GM21723 (cell line): ENCODE measurements around the gene APBB2.

Experiments used
- ATAC-seq: cut with Tn5 transposase; IDR thresholded peaks from one replicate; pipeline ENCODE4 v1.9.1; 2021; ENCODE audit warnings: mild to moderate bottlenecking, moderate library complexity; ENCODE audit not compliant: unreplicated experiment

Gene APBB2

DNA sequence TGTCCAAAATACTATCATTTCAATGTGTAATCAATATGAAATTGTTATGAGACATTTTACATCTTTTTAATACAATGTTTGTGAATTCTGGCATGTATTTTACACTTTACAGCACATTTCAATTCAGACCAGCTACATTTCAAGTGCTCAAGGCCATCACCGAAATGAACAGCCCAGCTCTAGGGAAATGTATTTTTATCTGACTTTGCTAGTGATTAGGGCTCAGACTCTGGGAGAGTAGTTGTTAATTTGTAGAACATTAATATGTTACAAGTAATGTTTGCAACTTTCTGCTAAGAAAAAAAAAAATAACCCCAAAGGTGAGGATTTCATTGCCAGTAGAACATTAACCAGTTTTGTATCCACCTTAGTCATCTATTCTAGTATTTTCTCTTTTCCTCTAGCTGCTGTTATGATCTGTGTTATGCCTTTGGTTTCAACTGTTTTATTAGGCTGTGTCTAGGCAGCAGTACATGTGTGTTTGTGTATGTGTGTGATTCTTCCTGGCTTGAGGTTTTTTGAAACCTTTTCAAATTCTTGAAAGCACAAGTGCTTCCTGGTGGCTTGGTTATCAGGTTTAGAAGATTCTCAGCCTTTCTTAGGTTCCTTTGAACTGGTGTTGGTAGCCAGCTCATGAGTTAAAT is 338.7 kb downstream of the APBB2 start:
- no peak for ATAC-seq

DNA sequence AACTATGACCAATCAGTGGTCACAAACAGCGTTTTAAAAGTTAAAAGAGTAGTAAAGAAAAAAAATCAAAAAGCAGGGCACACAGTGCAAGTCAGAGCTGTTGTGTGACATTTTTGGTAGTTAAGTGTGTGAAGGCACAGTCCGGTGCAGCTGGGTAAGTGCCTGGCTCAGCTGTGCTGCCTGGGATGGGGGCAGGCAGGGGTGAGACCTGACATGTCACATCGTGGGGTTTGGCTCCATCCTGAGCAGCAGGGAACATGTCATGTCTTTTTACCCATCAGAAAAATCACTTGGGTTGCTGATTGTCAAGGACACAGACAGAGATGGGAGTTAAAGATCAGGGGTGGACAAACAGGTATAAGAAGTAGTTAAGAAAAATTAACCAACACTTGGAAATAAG is 339.4 kb downstream of the APBB2 start:
- ATAC-seq: no peak

GRCh38 chr4:40874331-40874730 is 340.0 kb downstream of the APBB2 start:
- ATAC-seq: no peak

DNA sequence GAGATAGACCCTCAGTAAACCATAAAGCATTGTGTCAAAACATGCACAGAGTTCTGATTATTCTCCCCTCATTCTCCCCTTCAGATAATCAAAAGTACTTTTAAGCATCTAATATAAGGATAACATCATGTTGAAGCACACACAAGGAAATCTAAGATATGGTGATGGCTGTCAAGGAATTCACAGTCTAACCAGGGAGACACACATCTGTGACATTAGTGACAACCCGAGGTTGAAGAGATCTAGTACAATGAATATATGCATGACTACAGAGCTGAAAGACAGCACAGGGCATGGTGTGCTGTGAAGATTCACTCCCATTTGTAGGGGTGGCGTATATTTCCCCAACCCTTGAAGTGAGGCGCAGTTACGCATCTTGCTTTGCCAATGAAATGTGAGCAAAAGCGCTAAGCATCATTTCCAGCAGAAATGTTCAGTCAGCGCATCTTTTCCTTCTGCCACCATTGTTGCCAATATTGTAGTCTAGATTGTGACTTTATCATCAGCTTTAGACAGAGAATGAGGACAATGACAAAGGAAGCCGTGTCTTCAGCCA is 342.6 kb downstream of the APBB2 start:
- no peak for ATAC-seq

GRCh38 chr4:40870150-40870549 is 344.2 kb downstream of the APBB2 start:
- no peak for ATAC-seq

GRCh38 chr4:40865696-40866095 is 348.6 kb downstream of the APBB2 start:
- ATAC-seq: no peak

- ATAC-seq: no peak
These were observed 349.8 kb downstream of the APBB2 start for GRCh38 chr4:40864531-40864930.

DNA sequence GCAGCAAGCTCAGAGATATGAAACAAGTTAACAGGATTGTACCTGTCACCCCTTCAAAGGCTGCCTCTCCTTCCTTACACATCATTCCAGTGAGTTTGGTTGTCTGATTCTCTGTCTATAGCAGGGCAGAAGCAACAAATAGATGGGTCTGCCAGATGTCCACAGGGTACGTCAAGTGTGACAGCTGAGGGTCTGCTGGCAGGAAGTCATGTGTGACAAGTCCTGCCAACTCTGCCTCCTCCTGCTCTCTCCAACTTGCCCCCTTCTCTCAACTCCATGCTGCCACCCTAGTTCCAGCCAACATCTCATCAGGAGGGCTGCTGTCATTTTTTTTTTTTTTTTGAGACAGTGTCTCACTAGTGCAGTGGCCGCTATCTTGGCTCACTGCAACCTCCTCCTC is 355.4 kb downstream of the APBB2 start:
- ATAC-seq: no peak

- ATAC-seq: no peak
These were observed 356.4 kb downstream of the APBB2 start for GRCh38 chr4:40857956-40858355.

GRCh38 chr4:40856840-40857362 is 357.4 kb downstream of the APBB2 start:
- ATAC-seq: peak; percentile 93

DNA sequence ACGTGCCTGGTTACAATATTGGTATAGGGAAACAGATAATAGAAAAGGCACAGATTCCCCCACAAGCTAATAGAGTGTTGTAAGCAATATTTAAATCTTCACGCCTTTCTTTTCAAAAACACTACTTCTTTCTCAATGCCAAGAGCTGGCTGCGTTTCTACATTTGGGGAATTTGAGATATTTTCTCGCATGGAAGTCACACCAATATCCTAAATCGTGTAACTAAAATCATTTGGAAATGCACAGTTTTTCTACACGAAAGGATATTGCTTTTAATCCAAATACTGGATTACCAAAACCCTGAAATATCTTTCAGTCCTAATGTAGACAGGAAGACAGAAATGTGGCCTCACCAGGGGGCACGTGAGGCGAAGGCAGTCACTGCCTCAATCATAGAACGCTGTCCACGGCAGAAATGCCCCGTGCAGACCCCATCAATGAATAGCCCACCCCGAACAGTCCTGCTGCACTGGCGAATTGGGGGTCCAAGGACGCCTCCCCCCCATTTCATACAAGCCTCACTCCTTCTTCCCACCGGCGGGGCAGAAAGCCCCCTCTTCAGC is 358.0 kb downstream of the APBB2 start:
- no peak for ATAC-seq

GRCh38 chr4:40850496-40850895 is 363.8 kb downstream of the APBB2 start:
- ATAC-seq: no peak

DNA sequence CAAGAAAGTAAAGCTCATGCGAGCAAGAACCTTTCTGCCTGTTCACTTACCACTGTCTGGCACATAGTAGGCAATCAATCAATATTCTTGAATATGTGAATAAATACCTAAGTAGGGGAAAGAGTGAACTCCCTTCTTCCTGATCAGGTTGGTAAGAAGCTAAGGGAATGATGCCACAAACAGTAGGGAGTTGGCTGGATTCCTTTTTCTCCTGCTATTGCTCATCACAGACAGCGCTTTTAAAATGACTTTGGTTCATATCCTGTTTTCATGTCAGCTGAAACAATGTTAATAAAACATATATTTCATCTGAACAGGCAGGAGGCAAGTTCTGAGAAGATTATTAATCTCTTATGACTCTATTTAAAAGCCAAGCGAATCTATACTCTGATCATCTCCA is 365.4 kb downstream of the APBB2 start:
- no peak for ATAC-seq

DNA sequence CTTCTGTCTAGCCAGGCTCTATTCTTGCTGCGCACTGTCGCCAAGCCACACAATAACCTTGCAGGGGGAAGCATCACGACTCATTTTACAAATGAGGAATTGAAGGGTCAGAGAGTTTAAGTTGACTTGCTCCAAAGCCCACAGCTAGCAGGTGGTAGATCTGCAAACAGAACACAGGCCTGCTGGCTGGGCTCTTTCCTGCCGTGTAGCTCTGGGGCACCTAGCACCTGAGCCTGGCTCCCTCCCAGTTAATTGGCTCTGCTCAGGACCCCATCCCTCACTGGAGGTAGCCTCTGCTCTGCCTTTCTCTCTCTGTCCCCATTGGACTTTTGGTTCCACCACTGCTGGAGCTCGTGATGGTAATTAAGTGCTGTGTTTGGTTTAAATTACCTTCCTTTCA is 366.1 kb downstream of the APBB2 start:
- no peak for ATAC-seq

DNA sequence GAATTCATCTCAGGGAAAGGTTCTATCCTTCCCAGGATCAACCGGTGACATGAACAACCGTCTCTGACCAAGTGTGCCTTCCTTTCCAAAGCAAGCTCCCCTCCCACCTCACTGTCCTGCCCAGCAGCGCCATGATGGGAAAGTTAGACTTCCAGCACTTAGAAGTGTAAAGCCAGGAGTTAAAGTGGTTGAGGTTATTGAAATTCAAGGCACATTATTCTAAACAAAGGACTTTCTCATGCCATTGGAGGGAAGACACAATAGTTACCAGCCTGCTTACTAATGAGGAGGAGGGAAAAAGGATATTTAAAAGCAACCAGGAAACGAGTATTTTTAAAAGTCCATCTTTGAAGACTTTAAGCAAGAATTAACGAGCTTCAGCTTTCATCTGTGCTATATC is 367.8 kb downstream of the APBB2 start:
- ATAC-seq: no peak

DNA sequence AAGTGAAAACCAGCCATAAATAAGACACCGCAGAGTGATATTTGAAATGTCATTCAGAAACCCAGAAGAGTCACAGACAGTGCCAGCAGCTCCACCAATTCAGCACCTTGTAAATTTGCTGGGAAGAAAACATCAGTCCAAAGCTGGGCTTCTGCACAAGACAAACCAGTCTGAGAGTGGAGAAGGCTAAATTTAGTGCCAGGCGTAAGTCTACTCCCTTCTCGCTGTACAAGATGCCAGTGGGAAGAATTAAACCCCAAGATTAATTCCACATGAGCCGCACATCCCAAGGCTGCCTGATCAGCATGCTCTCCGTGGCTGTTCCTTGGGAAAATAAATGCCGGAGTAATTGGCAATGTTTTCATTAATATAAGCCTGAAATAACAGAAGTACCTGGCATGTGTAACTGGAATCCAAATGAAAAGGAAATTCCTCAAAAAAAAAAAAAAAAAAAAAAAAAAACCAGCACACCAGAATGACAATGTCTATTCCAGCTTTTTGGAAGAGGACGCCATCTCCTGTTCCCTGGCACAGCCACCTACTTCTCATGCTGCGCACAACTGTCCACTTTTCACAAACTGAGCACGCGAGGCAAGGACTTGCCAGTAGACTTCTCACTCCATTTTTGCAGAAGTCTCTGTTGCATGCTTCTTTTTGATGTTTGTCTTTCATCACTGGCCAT is 369.0 kb downstream of the APBB2 start:
- ATAC-seq: no peak

DNA sequence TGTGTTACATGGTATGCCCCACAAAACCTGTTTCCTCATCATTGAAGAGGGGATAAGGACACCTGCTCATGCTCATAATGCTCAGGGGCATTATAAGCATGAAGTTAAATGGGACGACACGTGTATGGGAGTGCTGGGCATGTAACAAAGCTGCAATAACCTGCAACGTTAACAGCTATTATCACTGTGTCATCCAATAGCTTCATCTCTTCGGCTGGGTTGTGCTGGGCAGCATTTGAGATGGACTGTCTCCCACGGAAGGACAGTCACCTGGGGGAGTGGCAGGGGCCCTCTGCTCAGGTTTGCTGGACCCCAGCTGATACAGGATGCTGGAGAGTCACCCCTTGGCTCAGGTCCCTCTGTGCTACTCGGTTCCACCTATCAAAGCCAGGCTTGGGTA is 370.1 kb downstream of the APBB2 start:
- no peak for ATAC-seq

- ATAC-seq: no peak
These were observed 370.6 kb downstream of the APBB2 start for GRCh38 chr4:40843696-40844095.

DNA sequence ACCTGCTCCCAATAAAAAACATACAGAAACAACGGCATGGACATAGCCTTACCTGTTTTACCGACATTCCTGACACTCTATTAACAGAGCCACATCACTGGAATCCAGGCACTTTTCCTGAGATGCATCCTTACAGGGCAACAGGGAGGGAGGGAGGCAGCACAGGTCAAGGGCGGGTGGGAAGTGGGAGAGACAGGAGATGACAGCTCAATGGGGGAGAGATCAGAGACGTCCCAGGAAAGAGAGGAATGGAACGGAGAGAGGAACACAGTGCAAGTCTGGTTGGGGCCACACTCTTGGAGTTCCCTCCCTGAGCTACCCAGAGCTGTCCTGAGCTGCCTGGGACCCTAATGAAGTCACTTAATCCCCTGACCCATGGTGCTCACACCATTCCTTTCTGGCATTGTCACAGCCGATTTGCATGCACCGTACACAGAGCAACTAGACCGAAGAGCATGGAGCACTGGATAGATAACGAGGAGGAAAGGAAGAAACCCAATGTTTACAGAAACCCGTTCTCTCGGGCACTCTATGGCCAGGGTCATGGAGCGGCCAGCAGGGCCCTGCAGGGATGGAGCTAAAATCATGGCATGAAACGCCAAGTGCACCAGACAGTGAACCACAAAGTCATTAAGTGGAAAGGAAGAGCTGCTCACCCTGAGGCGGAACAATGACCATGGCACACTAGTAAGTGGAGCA is 371.5 kb downstream of the APBB2 start:
- ATAC-seq: no peak

DNA sequence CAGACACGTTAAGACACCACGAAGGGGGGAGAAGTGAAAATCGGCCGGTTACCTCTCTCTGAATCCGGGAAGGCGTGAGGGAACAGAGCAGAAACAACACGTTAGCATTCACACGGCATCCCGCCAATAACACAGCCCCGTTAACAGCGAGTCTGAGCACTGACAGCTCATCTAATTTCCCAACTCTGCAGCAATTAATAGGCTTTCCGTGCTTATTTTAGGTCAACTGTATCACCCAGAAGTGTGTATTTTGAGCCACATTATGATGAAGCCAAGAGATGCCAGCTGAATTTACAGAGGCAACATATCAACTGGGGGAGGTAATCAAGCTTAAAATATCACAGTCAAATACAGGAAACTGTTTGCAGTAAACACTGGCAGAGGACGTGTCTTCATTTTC is 372.0 kb downstream of the APBB2 start:
- ATAC-seq: no peak

DNA sequence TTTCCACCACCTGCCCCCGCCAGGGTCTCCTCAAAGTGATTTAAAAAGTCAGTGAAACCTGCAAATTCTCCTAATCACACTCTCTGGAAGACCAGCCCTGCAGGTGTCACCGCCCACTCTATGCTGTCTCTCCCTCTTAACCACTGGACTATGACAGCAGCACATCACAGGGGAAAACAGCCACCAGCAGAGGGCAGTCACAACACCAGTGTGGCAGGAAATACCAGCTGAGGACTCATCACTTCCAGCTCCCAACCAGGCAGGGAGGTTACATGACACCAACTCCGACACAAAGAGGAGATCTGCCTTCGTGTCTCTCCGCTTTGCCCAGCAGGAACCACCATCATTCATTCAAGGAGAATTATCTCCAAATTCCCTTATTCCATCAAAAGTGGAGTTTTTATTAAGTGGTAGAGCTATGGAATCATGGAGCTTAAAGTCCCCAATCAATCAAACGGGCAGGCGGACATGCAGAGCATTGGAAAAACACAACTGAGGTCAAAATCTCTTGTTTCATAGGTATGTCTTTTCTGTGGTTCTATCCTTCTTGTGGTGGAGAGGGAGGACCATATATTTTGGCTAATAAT is 373.3 kb downstream of the APBB2 start:
- ATAC-seq: peak; percentile 81
